ENCODE measurements around the gene ZSCAN1. TPM values are rescaled to one million over a fixed set of nuclear protein-coding genes. Genes with fewer than 3 reads are reported as not detected.

Gene ZSCAN1
- total and polyA plus RNA-seq, 2 of the 4 experiments (the other 2 are of a cell fraction): not detected

DNA sequence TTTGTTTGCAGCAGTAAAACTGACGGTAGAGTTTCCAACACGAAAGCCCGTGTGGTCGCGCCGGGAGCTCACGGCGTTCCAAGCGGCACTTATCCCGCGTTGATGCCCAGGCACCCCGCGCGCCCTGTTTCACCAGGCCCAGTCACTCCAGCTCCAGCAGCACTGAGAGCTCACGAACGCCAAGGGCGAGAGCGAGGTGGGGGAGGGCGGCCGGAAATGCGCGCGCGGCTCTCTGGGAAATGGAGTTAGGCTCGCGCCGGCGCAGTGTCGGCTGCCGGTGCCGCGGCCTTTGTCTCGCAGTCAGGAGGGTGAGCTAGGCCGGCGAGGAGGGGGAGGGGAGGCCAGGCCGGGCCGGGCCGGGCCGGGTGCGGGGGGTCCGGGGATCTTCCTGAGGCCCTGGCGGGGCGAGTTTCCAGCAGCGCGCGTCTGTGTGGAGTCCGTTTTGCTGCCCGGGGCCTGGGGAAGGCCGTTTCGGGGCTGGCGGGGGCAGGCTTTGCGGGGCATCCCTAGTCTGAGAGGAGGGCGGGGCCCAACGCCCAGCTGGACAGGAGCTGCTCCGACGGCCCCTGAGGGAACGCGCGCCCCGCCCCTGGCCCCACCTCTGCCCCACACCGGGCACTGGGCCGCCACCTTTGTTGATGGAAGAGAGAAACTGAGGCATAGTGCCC lies 25.3 kb downstream of the ZSCAN1 start, which contains the start of gene ZNF135 (continued):
- TF ChIP-seq RCOR1 (IDR thresholded peaks at IDR 0.05; ENCODE audit: insufficient replicate concordance, low read length): no peak

DNA sequence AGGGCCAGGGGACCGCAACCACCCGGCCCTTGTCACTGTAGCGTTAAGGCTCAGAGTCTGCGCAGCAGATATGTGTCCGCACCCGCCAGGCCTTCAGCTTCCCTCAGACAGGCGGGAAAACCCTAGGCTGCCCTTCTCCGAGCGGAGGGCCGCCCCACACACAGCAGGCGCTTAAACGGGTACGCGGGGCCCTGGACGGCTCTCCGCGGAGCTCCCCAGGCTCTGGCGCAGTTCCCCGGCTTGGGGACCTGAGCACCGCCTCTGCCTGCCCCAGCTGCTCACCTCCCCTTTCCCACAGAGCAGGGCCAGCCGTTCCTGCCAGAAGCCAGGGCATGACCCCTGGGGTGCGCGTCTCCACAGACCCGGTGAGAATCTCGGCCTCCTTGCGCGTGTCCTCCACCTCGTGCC lies 25.9 kb downstream of the ZSCAN1 start:
- H3K9ac ChIP-seq (ENCODE audit: low read depth, low read length): no peak overlapping the region; the same call in 1 of the 2 replicates
- no peak overlapping the region for H2BK15ac ChIP-seq (ENCODE audit: low read depth, low read length)
- H4K20me1 ChIP-seq (ENCODE audit: insufficient read depth, low read length): no peaks in the 10 kb centered on the region
- H3K23ac ChIP-seq (ENCODE audit: low read depth, low read length): no peak overlapping the region
- no peaks in the 10 kb centered on the region for H3K36me3 ChIP-seq (ENCODE audit: control insufficient read depth, insufficient read depth, low read length)
- no peaks in the 10 kb centered on the region for H3K79me1 ChIP-seq (ENCODE audit: low read depth in 1 of 2, low read length in 2 of 2)
- BruUV-seq (replicated peaks): no TSS peak
- no peak overlapping the region for H2BK20ac ChIP-seq (ENCODE audit: low read depth, low read length)
- H2BK5ac ChIP-seq (ENCODE audit: low read depth, low read length, poor library complexity, severe bottlenecking): no peak overlapping the region
- no peak for ATAC-seq (ENCODE audit: low read depth)
- peak overlapping the region; percentile 85 for H4K5ac ChIP-seq (ENCODE audit: low read depth, low read length)
- peak overlapping the region; percentile 50 to 84; a peak in 3 of 4 replicates for H4K8ac ChIP-seq (ENCODE audit: low read depth in 2 of 2, low read length in 2 of 2)
- peak overlapping the region; percentile 93 for H2AFZ ChIP-seq (replicated peaks; ENCODE audit: low read length, poor library complexity)
- ChIA-PET CTCF (no interaction called here), POLR2A (ENCODE audit: unreplicated experiment) (no interaction called here)
- no peak for DNase-seq
- H3K27me3 ChIP-seq (ENCODE audit: control insufficient read depth, insufficient read depth, low read length): no peaks in the 10 kb centered on the region
- H3K14ac ChIP-seq (replicated peaks; ENCODE audit: low read depth, low read length): no peak overlapping the region
- 32% methylated on average over 15 of the region's 28 CpGs; no CpG with 5 or more reads in 1 of the 2 experiments for WGBS, 2 experiments (ENCODE audit: extremely low coverage in 2 of 2, insufficient read length in 1 of 2)
- no peak overlapping the region for H2AK5ac ChIP-seq (ENCODE audit: low read depth, low read length)
- 0 out of 2 replicates have a peak, but pooled peaks cover 2% of the 10 kb centered on the region for H3K4me1 ChIP-seq (ENCODE audit: control insufficient read depth, insufficient read depth, low read length)
- H2BK120ac ChIP-seq (ENCODE audit: low read depth, low read length): no peak overlapping the region
- H3K56ac ChIP-seq (ENCODE audit: extremely low read depth, insufficient read depth, low read length): no peak overlapping the region
- no peaks in the 10 kb centered on the region for H3K9me1 ChIP-seq (ENCODE audit: insufficient read depth, low read length)
- no peak overlapping the region; the same call in 1 of the 2 replicates for H3K4ac ChIP-seq (ENCODE audit: low read depth, low read length)
- H3K4me3 ChIP-seq (ENCODE audit: insufficient read depth, low read depth, low read length): peak overlapping the region; percentile 52
- in situ Hi-C loops (cut with MboI; ENCODE audit: low sequenced_read_pairs) (no loop called here), intact Hi-C loops (cut with micrococcal nuclease) (no loop called here), dilution Hi-C loops (cut with HindIII; ENCODE audit: low sequenced_read_pairs, unreplicated experiment) (no loop called here)
- no peak overlapping the region for H4K91ac ChIP-seq (ENCODE audit: insufficient read depth, low read depth, low read length)
- H2AK9ac ChIP-seq (replicated peaks; ENCODE audit: low read depth, low read length, poor library complexity): peak overlapping the region; percentile 45
- H3K4me2 ChIP-seq (ENCODE audit: low read depth, low read length): peak overlapping the region; percentile 72
- 0 out of 2 replicates have a peak overlapping the region, but pooled peaks have one; percentile 13 for H3K27ac ChIP-seq (ENCODE audit: insufficient read depth, low read length)
- no peak overlapping the region for H3K18ac ChIP-seq (ENCODE audit: low read depth, low read length)
- H3K9me3 ChIP-seq (ENCODE audit: control insufficient read depth, insufficient read depth, low read length): peaks cover 51% of the 10 kb centered on the region
- no peak for TF ChIP-seq BHLHE40 (IDR thresholded peaks at IDR 0.05; ENCODE audit: low read depth, low read length)
- TF ChIP-seq CHD1 (IDR thresholded peaks at IDR 0.05; ENCODE audit: low read depth, low read length): no peak
- TF ChIP-seq POLR2A (IDR thresholded peaks at IDR 0.05; ENCODE audit: low read depth, low read length): no peak
- TF ChIP-seq, protein P1, sequence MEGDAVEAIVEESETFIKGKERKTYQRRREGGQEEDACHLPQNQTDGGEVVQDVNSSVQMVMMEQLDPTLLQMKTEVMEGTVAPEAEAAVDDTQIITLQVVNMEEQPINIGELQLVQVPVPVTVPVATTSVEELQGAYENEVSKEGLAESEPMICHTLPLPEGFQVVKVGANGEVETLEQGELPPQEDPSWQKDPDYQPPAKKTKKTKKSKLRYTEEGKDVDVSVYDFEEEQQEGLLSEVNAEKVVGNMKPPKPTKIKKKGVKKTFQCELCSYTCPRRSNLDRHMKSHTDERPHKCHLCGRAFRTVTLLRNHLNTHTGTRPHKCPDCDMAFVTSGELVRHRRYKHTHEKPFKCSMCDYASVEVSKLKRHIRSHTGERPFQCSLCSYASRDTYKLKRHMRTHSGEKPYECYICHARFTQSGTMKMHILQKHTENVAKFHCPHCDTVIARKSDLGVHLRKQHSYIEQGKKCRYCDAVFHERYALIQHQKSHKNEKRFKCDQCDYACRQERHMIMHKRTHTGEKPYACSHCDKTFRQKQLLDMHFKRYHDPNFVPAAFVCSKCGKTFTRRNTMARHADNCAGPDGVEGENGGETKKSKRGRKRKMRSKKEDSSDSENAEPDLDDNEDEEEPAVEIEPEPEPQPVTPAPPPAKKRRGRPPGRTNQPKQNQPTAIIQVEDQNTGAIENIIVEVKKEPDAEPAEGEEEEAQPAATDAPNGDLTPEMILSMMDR (conservative IDR thresholded peaks at IDR 0.05; ENCODE audit: low read depth, low read length): no peak
- no peak for TF ChIP-seq FOS (IDR thresholded peaks at IDR 0.05; ENCODE audit: low read depth, low read length)
- TF ChIP-seq MAZ (IDR thresholded peaks at IDR 0.05; ENCODE audit: borderline replicate concordance, low read depth, low read length): no peak
- no peak for TF ChIP-seq MAFK (IDR thresholded peaks at IDR 0.05; ENCODE audit: low read depth, low read length)
- no peak for TF ChIP-seq RAD21 (IDR thresholded peaks at IDR 0.05; ENCODE audit: low read length)
- TF ChIP-seq NFE2L2 (IDR thresholded peaks at IDR 0.05; ENCODE audit: low read depth, low read length): no peak
- TF ChIP-seq MXI1 (IDR thresholded peaks at IDR 0.05; ENCODE audit: borderline replicate concordance, low read depth, low read length): no peak
- no peak for TF ChIP-seq CEBPB (IDR thresholded peaks at IDR 0.05; ENCODE audit: low read depth, low read length)
- TF ChIP-seq SMC3 (IDR thresholded peaks at IDR 0.05; ENCODE audit: low read depth, low read length): no peak
- TF ChIP-seq, protein P2, sequence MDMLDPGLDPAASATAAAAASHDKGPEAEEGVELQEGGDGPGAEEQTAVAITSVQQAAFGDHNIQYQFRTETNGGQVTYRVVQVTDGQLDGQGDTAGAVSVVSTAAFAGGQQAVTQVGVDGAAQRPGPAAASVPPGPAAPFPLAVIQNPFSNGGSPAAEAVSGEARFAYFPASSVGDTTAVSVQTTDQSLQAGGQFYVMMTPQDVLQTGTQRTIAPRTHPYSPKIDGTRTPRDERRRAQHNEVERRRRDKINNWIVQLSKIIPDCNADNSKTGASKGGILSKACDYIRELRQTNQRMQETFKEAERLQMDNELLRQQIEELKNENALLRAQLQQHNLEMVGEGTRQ (IDR thresholded peaks at IDR 0.05; ENCODE audit: low read depth, low read length): no peak
- TF ChIP-seq RCOR1 (IDR thresholded peaks at IDR 0.05; ENCODE audit: insufficient replicate concordance, low read length): no peak
